HG03045 (cell line): ENCODE results near the gene TARBP1.
A peak's percentile ranks its signal among the peaks of the same experiment; 100 is the strongest.
"Not testable (repeated sequence)": the region's sequence is repeated elsewhere in the genome, so short reads cannot be mapped to it uniquely, and the experiment has no call there.

Experiments
- ATAC-seq: cut with Tn5 transposase; IDR thresholded peaks from one replicate; pipeline ENCODE4 v1.9.1; 2021; ENCODE audit warnings: mild to moderate bottlenecking, moderate library complexity; ENCODE audit not compliant: unreplicated experiment

TARBP1 gene

GRCh38 chr1:234437423-234438171, 41.4 kb downstream of the TARBP1 start:
- ATAC-seq: no peak

- no peak for ATAC-seq
Measured at GRCh38 chr1:234435620-234436019, 43.4 kb downstream of the TARBP1 start.

- ATAC-seq: no peak
Measured at GRCh38 chr1:234434706-234435105, 44.3 kb downstream of the TARBP1 start.

GRCh38 chr1:234433563-234434285, 45.3 kb downstream of the TARBP1 start:
- ATAC-seq: peak; percentile 74

- ATAC-seq: no peak
Measured at GRCh38 chr1:234431255-234431654, 47.7 kb downstream of the TARBP1 start.

GRCh38 chr1:234430691-234431090, 48.3 kb downstream of the TARBP1 start:
- ATAC-seq: no peak

GRCh38 chr1:234429434-234429806, 49.6 kb downstream of the TARBP1 start:
- no peak for ATAC-seq

- ATAC-seq: no peak
Measured at GRCh38 chr1:234427950-234428646, 50.9 kb downstream of the TARBP1 start.

- ATAC-seq: no peak
Measured at GRCh38 chr1:234413990-234414389, 65.0 kb downstream of the TARBP1 start.

- no peak for ATAC-seq
Measured at GRCh38 chr1:234413485-234413884, 65.5 kb downstream of the TARBP1 start.

- ATAC-seq: no peak
Measured at GRCh38 chr1:234412830-234413229, 66.1 kb downstream of the TARBP1 start.

- no peak for ATAC-seq
Measured at GRCh38 chr1:234409328-234409727, 69.7 kb downstream of the TARBP1 start.

GRCh38 chr1:234408757-234409156, 70.2 kb downstream of the TARBP1 start:
- ATAC-seq: no peak

- ATAC-seq: no peak
Measured at GRCh38 chr1:234406871-234407270, 72.1 kb downstream of the TARBP1 start.

- ATAC-seq: no peak
Measured at GRCh38 chr1:234405676-234406075, 73.3 kb downstream of the TARBP1 start.

GRCh38 chr1:234402939-234403338, 76.0 kb downstream of the TARBP1 start:
- ATAC-seq: no peak

GRCh38 chr1:234401658-234402057, 77.3 kb downstream of the TARBP1 start:
- ATAC-seq: no peak

GRCh38 chr1:234400773-234401172, 78.2 kb downstream of the TARBP1 start:
- ATAC-seq: peak; percentile 59

GRCh38 chr1:234399515-234399914, 79.5 kb downstream of the TARBP1 start:
- not testable (repeated sequence) for ATAC-seq

- peak; percentile 59 for ATAC-seq
Measured at GRCh38 chr1:234398849-234399381, 80.1 kb downstream of the TARBP1 start.

- ATAC-seq: no peak
Measured at GRCh38 chr1:234397732-234398131, 81.2 kb downstream of the TARBP1 start.
